ENCODE measurements around the gene ZFP30. TPM values are rescaled to one million over a fixed set of nuclear protein-coding genes. Genes with fewer than 3 reads are reported as not detected.

ZFP30 gene
- total RNA-seq = 1 to 10 TPM; 8.8 to 8.9 TPM

- ChIA-PET CTCF (no interaction called here), POLR2A (interaction anchor here (1.1 to 1.6 kb wide), 4 partner anchors 61 to 188 kb away, joined by 3 to 10 read pairs (median 8); partner anchors contain the start of genes ZNF540, ZNF569 and ZNF571)
These were observed at the start of gene ZFP30 for GRCh38 chr19:37655301-37655688. Gene ZFP30, minus strand, starts transcription at chr19:37655465. Its CDS starts 7,643 bp downstream, at chr19:37647822.

GRCh38 chr19:37699057-37699456 lies 43.8 kb upstream of the ZFP30 start:
- ChIA-PET CTCF (no interaction called here), POLR2A (no interaction called here)

- ChIA-PET POLR2A (no interaction called here), CTCF (no interaction called here)
These were observed 43.0 kb upstream of the ZFP30 start for GRCh38 chr19:37698216-37698615.

GRCh38 chr19:37695144-37695899 lies 40.1 kb upstream of the ZFP30 start:
- ChIA-PET CTCF (no interaction called here), POLR2A (interaction anchor here (0.7 kb wide), 2 partner anchors 19 to 41 kb away, joined by 3 to 8 read pairs; no protein-coding TSS in a partner anchor)

- POLR2A ChIA-PET = interaction anchor here (0.6 to 1.4 kb wide), 3 partner anchors 44 to 186 kb away, joined by 4 to 7 read pairs (median 5); partner anchors contain the start of gene ZNF793
- CTCF ChIA-PET = no interaction called here
These were observed 37.8 kb upstream of the ZFP30 start for GRCh38 chr19:37692956-37693620.

- ChIA-PET CTCF (no interaction called here), POLR2A (interaction anchor here (0.5 to 1.4 kb wide), 5 partner anchors 55 to 358 kb away, joined by 3 to 7 read pairs (median 4); partner anchors contain the start of genes ZNF527, ZNF540, ZNF571 and ZNF793)
These were observed 36.7 kb upstream of the ZFP30 start for GRCh38 chr19:37691881-37692504.

- ChIA-PET POLR2A (no interaction called here), CTCF (no interaction called here)
These were observed 28.3 kb upstream of the ZFP30 start for GRCh38 chr19:37683520-37683919.

GRCh38 chr19:37669450-37669914 lies 14.2 kb upstream of the ZFP30 start:
- ChIA-PET POLR2A (no interaction called here), CTCF (no interaction called here)

- ChIA-PET CTCF (interaction anchor here (1.0 kb wide), 1 partner anchor 9 kb away, joined by 3 read pairs; no protein-coding TSS in a partner anchor), POLR2A (interaction anchor here (1.3 kb wide), 1 partner anchor 122 kb away, joined by 7 read pairs; the partner anchor contains the start of gene ZNF573)
These were observed 1.9 kb upstream of the ZFP30 start for GRCh38 chr19:37657157-37657556.

GRCh38 chr19:37655689-37656371 lies 565 bp upstream of the ZFP30 start:
- ChIA-PET POLR2A (interaction anchor here (1.1 to 1.6 kb wide), 3 partner anchors 61 to 188 kb away, joined by 5 to 10 read pairs (median 10); partner anchors contain the start of genes ZNF540, ZNF569 and ZNF571), CTCF (no interaction called here)

GRCh38 chr19:37654629-37655300 lies 500 bp downstream of the ZFP30 start:
- ChIA-PET POLR2A (interaction anchor here (0.5 to 1.6 kb wide), 5 partner anchors 40 to 187 kb away, joined by 3 to 10 read pairs (median 5); partner anchors contain the start of genes ZNF540, ZNF569 and ZNF571), CTCF (no interaction called here)

- ChIA-PET POLR2A (interaction anchor here (0.5 to 1.6 kb wide), 5 partner anchors 41 to 186 kb away, joined by 3 to 10 read pairs (median 3); partner anchors contain the start of genes ZNF540, ZNF569, ZNF571 and ZNF573), CTCF (no interaction called here)
These were observed 1.1 kb downstream of the ZFP30 start for GRCh38 chr19:37654118-37654517.

- ChIA-PET CTCF (no interaction called here), POLR2A (no interaction called here)
These were observed 19.9 kb downstream of the ZFP30 start for GRCh38 chr19:37635076-37636056.

GRCh38 chr19:37594982-37595382 lies 60.3 kb downstream of the ZFP30 start:
- ChIA-PET POLR2A (interaction anchor here (0.6 to 2.0 kb wide), 14 partner anchors 25 to 1385 kb away, joined by 3 to 11 read pairs (median 4); partner anchors contain the start of genes ZFP30, ZNF527, ZNF566 and ZNF569), CTCF (interaction anchor here (0.9 to 1.5 kb wide), 4 partner anchors 19 to 224 kb away, joined by 3 to 4 read pairs (median 3); partner anchors contain the start of genes ZNF527, ZNF569 and ZNF607)

GRCh38 chr19:37594304-37594981 lies 60.8 kb downstream of the ZFP30 start, which contains the start of the genes ZNF540 and ZNF571:
Gene ZNF540, plus strand, starts transcription at chr19:37594876. Its CDS starts 3,572 bp downstream, at chr19:37598448.
Gene ZNF571, minus strand, starts transcription at chr19:37594792. Its CDS starts 8,116 bp downstream, at chr19:37586676.
- ChIA-PET CTCF (interaction anchor here (0.9 to 1.5 kb wide), 4 partner anchors 19 to 223 kb away, joined by 3 to 4 read pairs (median 3); partner anchors contain the start of genes ZNF527, ZNF569 and ZNF607), POLR2A (interaction anchor here (0.6 to 2.0 kb wide), 13 partner anchors 25 to 1384 kb away, joined by 3 to 11 read pairs (median 4); partner anchors contain the start of genes ZFP30, ZNF527, ZNF566 and ZNF569)

GRCh38 chr19:37593996-37594303 lies 61.3 kb downstream of the ZFP30 start:
- CTCF ChIA-PET = interaction anchor here (1.1 to 1.5 kb wide), 2 partner anchors 18 to 223 kb away, joined by 3 read pairs; partner anchors contain the start of gene ZNF527
- POLR2A ChIA-PET = interaction anchor here (0.7 to 2.0 kb wide), 9 partner anchors 61 to 1105 kb away, joined by 3 to 11 read pairs (median 4); partner anchors contain the start of genes ZFP30, ZNF527, ZNF566 and ZNF569

All from activated CD8-positive, alpha-beta memory T cell treated with anti-CD3 and anti-CD28 coated beads for 36 hours (primary cell).